GM18499 (cell line): ENCODE results near the gene PTPRCAP.

Experiments used
- ATAC-seq: cut with Tn5 transposase; IDR thresholded peaks from one replicate; pipeline ENCODE4 v1.9.1; 2021; ENCODE audit warnings: moderate number of reproducible peaks; ENCODE audit not compliant: insufficient read depth, unreplicated experiment

PTPRCAP gene

DNA sequence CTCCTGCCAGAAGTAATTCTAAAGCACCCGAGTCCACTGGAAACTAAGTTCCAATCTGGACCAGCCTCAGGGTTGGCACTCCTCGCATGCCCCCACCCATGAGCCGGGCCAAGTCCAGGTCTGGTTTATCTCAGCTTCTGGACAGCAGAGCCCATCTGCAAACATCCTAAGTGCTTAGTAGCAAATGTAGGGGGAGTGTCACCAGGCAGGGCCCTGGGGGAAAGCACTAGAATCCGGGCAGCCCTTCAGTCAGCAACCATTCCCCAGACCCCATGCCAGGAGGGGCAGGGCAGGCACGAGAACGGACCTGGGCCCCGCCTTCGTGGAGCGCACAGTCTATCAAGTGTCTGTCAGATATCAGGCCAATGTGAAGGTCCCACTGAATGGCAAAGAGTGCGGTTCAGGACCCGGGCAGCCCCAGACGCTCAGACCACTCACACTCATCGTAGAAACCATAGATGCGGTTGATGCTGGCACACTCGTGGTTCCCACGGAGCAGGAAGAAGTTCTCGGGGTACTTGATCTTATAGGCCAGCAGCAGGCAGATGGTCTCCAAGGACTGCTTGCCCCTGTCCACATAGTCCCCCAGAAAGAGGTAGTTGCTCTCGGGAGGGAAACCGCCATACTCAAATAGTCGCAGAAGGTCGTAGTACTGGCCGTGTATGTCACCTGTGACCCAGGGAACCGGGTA is 37.1 kb downstream of the PTPRCAP start:
- ATAC-seq = no peak

DNA sequence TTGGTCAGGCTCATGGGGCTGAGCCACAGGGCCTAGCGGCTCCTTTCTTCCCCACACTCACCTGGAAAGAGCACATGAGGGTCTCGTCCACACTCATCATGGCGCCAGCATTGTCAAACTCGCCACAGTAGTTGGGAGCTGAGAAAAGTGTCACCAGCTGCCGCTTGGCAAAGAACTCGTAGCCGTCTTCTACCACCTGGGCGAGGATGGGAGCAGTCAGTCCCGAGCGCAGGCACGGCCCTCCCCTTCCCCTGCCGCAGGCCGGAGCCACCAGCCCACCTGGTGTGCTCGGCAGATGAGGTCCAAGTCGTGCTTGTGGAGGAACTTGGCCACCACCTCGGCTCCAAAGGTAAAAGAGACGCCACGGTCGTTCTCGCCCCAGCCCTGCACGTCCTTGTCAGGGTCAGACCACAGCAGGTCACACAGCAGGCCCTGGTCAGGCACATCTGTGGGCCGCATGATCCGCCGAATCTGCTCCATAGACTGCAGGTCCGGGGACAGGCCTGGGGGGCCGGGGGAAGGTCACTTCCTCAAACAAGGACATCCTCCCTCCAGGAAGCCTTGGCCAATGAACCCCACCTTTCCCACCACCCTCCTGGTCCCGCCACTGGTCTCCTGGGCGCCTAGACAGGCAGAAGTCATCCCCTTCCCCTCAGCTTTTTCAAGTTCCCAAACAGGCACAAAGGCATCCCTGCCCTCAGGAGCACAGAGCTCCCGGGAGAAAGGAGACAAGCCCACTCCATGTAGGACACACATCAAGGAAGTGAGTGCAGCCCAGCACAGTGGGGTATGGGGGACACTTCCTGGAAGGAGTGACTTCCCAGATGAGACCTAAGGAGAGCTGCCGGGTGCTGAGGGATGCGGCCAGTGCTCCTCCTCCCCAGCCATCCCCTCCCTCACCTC is 38.6 kb downstream of the PTPRCAP start:
- no peak for ATAC-seq

DNA sequence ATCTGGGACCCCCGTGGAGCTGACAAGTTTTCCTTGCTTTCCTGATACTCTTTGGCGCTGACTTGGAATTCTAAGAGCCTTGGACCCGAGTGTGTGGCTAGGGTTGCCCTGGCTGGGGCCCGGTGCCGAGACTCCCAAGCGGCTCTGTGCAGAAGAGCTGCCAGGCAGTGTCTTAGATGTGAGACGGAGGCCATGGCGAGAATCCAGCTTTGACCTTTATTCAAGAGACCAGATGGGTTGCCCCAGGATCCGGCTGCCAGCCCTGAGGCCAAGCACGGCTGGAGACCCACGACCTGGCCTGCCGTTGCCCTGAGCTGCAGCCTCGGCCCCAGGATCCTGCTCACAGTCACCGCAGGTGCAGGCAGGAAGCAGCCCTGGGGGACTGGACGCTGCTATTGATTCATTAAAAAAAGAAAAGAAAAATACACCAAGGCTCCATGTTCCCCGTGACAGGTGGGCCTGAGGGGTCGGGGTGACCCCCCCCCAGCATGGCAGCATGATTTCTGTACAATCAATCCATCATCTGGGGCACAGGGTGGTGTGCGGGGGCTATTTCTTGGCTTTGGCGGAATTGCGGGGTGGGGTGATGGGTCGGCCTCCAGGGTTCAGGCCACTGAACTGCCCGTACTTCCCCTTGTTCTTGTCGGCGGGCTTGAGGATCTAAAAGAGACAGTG is 39.4 kb downstream of the PTPRCAP start:
- no peak for ATAC-seq

DNA sequence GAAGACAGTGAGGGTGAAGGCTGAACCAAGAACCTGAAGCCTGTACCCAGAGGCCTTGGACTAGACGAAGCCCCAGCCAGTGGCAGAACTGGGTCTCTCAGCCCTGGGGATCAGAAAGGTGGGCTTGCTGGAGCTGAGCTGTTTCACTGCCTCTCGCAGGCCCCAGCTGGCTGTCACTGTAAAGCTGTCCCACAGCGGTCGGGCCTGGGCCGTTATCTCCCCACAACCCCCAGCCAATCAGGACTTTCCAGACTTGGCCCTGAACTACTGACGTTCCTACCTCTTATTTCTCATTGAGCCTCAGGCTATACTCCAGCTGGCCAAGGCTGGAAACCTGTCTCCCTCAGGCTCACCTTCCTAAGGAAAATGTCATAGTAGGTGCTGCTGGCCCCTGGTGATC is 39.9 kb downstream of the PTPRCAP start:
- ATAC-seq = no peak

DNA sequence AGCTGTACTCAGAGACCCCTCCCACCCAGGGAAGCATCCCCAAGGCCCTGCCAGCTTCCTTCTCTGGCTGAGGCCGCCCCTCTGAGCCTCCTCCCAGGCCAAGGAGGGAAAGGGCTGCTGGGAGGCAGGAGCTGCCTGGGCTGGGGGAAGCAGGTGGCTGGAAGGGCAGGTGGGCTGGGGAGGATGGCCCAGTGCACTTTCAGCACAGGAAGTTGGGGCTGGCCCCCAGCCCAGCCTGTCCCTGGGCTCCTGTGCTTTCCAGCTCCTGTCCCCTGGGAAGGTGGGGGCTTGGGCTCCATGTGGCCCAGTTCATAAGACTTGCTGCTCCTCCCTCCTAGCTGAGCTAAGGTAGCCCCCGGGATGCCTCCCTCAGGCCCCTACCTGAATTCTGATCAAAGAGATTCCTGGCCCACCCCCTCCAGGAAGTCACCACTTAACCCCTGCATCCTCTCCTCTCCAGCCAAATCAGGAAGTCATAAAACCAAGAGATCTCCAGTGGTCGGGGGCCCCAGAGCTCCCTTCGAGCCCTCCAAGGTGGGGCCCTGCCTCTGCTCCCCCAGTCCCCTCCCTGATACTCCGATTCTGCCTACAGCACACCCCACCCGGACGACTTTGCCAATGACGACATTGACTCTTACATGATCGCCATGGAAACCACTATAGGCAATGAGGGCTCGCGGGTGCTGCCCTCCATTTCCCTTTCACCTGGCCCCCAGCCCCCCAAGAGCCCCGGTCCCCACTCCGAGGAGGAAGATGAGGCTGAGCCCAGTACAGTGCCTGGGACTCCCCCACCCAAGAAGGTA is 40.7 kb downstream of the PTPRCAP start:
- ATAC-seq = no peak

DNA sequence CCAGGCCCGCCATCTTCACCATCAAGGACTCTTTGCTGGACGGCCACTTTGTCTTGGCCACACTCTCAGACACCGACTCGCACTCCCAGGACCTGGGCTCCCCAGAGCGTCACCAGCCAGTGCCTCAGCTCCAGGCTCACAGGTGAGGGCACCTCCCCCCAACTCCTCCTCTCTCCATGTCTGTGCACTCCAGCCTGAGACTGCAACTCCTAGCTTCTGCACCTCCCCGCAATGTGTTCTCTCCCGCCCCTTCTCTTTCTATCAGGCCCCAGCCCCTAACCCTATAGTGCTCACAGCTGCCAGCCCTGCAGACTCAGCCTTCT is 41.3 kb downstream of the PTPRCAP start:
- ATAC-seq = no peak

DNA sequence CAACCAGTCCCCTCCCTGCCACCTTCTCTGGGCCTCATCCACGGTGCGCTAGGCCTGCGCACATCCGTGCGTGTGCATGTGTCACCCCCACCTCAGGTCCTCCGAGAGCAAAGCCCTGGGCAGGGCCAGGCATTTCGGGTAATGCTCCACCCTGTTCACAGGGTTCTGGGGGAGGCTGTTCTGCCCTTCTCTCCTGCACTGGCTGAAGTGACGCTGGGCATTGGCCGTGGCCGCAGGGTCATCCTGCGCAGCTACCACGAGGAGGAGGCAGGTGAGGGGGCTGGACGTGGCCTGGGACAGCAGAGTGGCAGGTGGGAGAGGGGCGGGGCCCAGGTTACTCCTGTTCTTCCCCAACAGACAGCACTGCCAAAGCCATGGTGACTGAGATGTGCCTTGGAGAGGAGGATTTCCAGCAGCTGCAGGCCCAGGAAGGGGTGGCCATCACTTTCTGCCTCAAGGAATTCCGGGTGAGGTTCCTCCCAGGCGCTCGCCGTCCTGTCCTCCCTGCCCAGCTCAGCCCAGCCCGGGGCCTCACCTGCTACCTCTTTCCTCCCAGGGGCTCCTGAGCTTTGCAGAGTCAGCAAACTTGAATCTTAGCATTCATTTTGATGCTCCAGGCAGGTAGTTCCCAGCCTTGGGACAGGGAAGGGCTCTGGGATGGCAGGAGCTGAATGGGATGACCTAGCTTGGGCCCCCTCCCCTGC is 41.8 kb downstream of the PTPRCAP start:
- no peak for ATAC-seq

DNA sequence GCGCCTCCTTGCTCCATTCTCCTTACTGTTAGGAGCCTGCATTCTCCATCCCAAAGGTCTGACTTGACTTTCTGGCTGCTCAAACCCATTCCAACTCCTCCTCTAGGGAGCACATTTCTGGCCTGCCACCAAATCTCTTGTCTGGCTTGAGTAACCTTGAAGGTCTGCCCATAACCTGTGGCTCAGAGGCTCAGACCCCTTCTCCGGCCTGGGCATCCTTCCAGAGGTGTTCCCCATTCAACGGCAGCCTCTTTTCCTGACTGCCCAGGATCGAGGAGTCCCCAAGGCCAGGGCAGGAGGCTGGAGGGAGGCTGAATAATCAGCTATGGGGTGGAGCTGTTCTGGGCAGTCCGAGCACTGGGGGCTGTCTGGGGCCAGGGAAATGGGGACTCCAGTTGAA is 43.5 kb downstream of the PTPRCAP start:
- ATAC-seq = no peak

DNA sequence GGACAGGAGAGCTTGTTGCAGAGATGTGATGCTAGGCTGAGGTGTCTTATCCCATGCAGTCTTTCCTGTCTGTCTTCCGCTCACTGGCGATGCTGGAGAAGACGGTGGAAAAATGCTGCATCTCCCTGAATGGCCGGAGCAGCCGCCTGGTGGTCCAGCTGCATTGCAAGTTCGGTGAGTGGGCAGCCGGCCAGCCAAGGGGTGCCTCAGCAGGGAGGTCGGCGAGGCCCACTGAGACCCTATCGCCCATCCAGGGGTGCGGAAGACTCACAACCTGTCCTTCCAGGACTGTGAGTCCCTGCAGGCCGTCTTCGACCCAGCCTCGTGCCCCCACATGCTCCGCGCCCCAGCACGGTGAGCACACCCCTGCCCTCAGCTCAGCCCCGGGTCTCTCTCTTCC is 44.0 kb downstream of the PTPRCAP start:
- no peak for ATAC-seq

DNA sequence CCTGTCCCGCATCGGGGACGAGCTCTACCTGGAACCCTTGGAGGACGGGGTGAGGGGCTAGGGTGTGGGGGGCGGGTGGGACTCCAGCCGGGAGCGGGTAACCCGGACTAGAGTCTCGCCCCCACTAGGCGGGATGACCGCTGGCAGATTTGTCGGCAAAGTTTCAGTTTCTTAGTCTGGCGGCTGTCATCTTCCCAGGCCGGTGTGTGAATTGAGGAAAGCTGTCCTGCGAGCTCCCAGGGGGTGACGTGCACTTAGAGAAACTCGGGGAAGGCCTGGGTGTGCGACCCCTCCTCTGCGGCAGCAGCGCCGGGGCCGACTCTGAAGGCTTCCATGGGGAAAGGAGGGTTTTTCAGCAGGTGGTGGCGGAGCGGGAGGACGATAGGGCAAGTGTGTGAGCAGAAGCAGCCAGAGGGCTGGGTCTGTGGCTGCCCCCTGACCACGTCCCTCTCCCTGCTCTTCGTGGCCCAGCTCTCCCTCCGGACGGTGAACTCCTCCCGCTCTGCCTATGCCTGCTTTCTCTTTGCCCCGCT is 45.2 kb downstream of the PTPRCAP start:
- no peak for ATAC-seq

DNA sequence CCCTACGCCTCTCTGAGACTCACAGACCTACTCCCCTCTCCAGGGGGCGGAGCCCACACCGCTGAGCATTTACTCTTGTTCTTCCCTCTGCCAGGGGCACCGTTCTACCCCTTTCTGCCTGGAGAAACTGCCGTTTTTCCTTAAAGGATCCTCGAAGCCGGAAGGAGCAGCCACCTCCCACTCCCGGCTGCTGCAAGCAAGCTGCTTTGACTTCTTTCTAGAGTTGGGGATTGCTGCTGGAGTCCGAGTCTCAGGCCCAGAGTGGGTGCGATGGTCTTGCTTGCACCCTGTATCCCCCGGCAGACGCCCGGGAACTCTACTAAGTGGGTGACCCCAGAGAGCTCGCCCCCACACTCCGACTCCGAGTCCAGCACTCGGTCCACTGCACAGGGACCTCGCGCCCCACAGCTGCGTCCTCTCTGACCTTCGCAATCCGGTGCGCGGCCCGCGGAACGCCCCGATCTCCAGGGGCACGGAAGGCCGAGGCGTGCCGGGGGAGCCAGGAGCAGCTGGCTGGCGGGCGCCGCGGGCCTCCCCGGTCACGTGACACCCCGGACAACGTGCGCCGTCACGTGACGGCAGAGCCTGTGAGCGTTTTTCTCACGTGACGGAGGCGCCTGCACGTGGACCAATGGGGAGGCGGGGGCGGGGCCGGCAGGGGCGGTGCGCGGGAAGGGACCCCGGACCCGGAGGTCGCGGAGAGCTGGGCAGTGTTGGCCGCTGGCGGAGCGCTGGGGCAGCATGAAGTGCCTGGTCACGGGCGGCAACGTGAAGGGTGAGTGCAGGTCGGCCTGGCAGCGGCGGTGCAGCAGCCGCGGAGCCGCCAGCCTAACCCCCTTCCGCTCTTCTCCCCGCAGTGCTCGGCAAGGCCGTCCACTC is 45.9 kb downstream of the PTPRCAP start, which contains the start of gene RAD9A:
Gene RAD9A, plus strand, starts transcription at position 683 of the 879 bp plus-strand sequence. Its CDS starts 59 bp downstream, at position 742.
- no peak for ATAC-seq

DNA sequence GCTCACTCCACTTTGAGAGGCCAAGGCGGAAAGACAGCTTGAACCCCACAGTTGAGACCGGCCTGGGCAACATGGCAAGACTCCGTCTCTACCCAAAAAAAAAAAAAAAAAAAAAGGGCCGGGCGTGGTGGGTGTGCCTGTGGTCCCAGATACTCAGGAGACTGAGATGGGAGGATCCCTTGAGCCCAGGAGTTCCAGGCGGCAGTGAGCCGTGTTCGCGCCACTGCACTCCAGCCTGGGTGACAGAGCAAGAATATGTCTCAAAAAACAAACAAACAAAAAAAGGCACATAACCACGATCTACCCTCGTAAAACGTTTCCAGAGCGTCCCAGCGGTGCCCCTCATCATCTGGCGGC is 46.6 kb downstream of the PTPRCAP start:
- no peak for ATAC-seq

DNA sequence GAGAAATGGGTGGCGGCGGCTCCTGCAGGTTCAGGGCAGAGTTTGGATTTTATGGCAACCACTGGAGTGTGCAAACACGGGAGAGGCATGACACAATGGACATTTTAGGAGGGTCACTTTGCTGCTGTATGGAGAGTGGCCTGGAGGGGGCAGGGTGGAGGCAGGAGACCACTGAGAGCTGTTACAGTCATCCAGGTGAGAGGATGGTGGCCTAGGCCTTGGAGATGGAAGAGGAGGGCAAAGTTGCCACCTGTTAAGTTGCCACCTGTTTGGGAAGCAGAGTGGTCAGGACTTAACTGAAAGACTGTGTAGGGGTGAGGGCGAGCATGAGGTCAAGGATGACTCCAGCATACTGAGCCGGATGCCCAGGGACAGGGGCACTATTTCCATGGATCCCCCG is 48.0 kb downstream of the PTPRCAP start:
- ATAC-seq = no peak

DNA sequence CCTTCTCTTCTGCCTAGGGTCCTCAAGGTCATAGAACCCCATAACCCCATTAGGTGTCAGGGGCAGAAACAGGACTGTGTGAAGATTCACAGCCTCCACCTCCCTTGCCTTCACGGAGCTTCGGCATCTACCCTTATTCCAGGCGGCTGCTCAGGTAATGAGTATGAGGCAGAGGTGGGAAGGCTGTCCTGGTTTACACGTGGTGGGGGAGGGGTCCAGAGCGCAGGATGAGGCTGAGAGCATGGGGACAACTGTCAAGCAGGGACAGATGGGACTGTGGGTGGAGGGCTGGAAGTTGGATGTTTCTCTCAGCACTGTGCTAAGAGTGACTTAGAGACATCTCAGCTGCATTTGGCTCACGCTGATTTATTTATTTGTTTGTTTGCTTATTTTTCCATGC is 50.0 kb downstream of the PTPRCAP start:
- ATAC-seq = no peak

DNA sequence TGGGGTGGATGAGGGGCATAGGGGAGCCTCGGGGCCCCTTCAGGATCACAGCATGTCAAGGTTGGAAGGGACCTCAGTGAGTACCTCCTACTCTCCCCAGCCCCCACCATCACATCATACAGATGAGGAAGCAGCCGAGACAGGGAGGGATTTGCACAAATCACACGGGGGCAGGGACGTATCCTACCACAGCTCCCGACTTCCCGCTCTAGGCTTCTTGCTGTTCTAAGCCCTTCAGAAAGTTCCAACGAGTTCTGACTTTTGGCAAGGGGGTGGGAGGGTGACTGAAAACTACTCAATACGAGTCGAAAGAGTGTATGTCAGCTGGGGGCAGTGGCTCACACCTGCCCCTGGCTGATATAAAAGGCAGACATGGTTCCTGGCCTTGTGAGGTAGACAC is 50.4 kb downstream of the PTPRCAP start:
- ATAC-seq = no peak
